Gastroesophageal sphincter (tissue), 3 donors: ENCODE data around the gene RAMP2.

Source experiments
- CTCF ChIP-seq, 4 experiments: fragments of 200-600 bp in 2 of 4; fragments of 450-650 bp in 2 of 4; sonication (generic) in 1 of 4; IDR thresholded peaks; one replicate each; pipeline ENCODE4 v1.5.1; 2017 to 2019; ENCODE audit warnings: antibody characterized with exemption in 4 of 4, mild to moderate bottlenecking in 2 of 4, moderate library complexity in 2 of 4
- EP300 ChIP-seq: sonication (generic); formaldehyde crosslinking; IDR thresholded peaks from one replicate; pipeline ENCODE4 v1.6.1; 2017; ENCODE audit warnings: antibody characterized with exemption, mild to moderate bottlenecking
- POLR2A ChIP-seq, 2 donors: fragments of 450-650 bp; IDR thresholded peaks; one replicate each; pipeline ENCODE4 v1.6.1; 2017; ENCODE audit warnings: antibody characterized with exemption in 2 of 2, mild to moderate bottlenecking in 2 of 2, moderate library complexity in 1 of 2
- POLR2AphosphoS5 ChIP-seq: sonication (generic); formaldehyde crosslinking; IDR thresholded peaks from one replicate; pipeline ENCODE4 v1.6.1; 2017; ENCODE audit warnings: antibody characterized with exemption

GRCh38 chr17:42759982-42760651 is 910 bp upstream of the RAMP2 start:
- TF ChIP-seq POLR2AphosphoS5: no peak
- no peak for TF ChIP-seq CTCF (IDR thresholded peaks at IDR 0.05)
- TF ChIP-seq EP300: no peak
- no peak for TF ChIP-seq POLR2A (IDR thresholded peaks at IDR 0.05)
